Colonic mucosa (tissue), 4 donors: ENCODE measurements around the gene PRLHR. TPM values are rescaled to one million over a fixed set of nuclear protein-coding genes. Genes with fewer than 3 reads are reported as not detected.

ENCODE experiments used
- DNase-seq: peaks from one replicate; pipeline ENCODE4 v3.0.0-alpha.2; 2020
- H3K27ac ChIP-seq: fragments of 200-600 bp; one replicate; pipeline ENCODE4 v1.8.0; 2021
- H3K27me3 ChIP-seq: fragments of 200-600 bp; one replicate; pipeline ENCODE4 v1.8.0; 2021
- H3K36me3 ChIP-seq: fragments of 200-600 bp; one replicate; pipeline ENCODE4 v1.8.0; 2021
- H3K4me1 ChIP-seq: fragments of 200-600 bp; one replicate; pipeline ENCODE4 v1.8.0; 2021; ENCODE audit warnings: mild to moderate bottlenecking
- H3K4me3 ChIP-seq: fragments of 200-600 bp; one replicate; pipeline ENCODE4 v1.8.0; 2021
- H3K9ac ChIP-seq, 2 donors: one replicate each; pipeline ENCODE4 v1.7.0; 2013; ENCODE audit warnings: control low read depth in 2 of 2, low read depth in 2 of 2, low read length in 2 of 2
- H3K9me3 ChIP-seq: fragments of 200-600 bp; one replicate; pipeline ENCODE4 v1.8.0; 2021
- CTCF ChIP-seq: fragments of 200-600 bp; IDR thresholded peaks from one replicate; pipeline ENCODE4 v1.8.0; 2022; ENCODE audit warnings: antibody characterized with exemption, mild to moderate bottlenecking
- intact Hi-C: fragments of 100-400 bp; cut with DNase I; formaldehyde crosslinking; loops from one replicate; pipeline ENCODE4 v1.14.1; 2022
- total RNA-seq, 2 donors: library from RNA; stranded (reverse); fragmentation: NEBNext Ultra II Directional in 1 of 2; extraction: Animal tissue kit (Norgen Biotek cat#: 25700) in 1 of 2; gene quantifications; one replicate each; pipeline ENCODE4 v1.2.1, GENCODE V29; 2021
- donor health status: healthy.
- donor health status: DM: no; HTN: no; CAD: no.
- donor health status: DM: no; HTN: no; CAD: no.

Gene PRLHR
- total RNA-seq, 2 donors from 2014 or later: not detected

GRCh38 chr10:118582511-118582910 lies 12.9 kb downstream of the PRLHR start:
- intact Hi-C loops: no loop called here
- Histone ChIP-seq H3K36me3 (no peaks in the 10 kb centered on the region), H3K9me3 (no peaks in the 10 kb centered on the region), H3K27me3 (no peaks in the 10 kb centered on the region), H3K9ac (no peak overlapping the region), H3K27ac (no peak overlapping the region), H3K4me3 (no peak overlapping the region), H3K4me1 (no peaks in the 10 kb centered on the region)
- no peak for TF ChIP-seq CTCF
- DNase-seq: no peak

GRCh38 chr10:118581340-118581739 lies 14.1 kb downstream of the PRLHR start:
- intact Hi-C loops: no loop called here
- no peaks in the 10 kb centered on the region for H3K4me1 ChIP-seq
- no peak for TF ChIP-seq CTCF
- no peak overlapping the region for H3K27ac ChIP-seq
- H3K4me3 ChIP-seq: no peak overlapping the region
- H3K9ac ChIP-seq: no peak overlapping the region
- H3K27me3 ChIP-seq: no peaks in the 10 kb centered on the region
- H3K36me3 ChIP-seq: no peaks in the 10 kb centered on the region
- H3K9me3 ChIP-seq: no peaks in the 10 kb centered on the region
- no peak for DNase-seq

GRCh38 chr10:118580702-118581101 lies 14.7 kb downstream of the PRLHR start:
- intact Hi-C loops: no loop called here
- no peak overlapping the region for H3K27ac ChIP-seq
- H3K4me3 ChIP-seq: no peak overlapping the region
- no peaks in the 10 kb centered on the region for H3K4me1 ChIP-seq
- H3K9ac ChIP-seq: no peak overlapping the region
- H3K36me3 ChIP-seq: no peaks in the 10 kb centered on the region
- no peak for DNase-seq
- no peaks in the 10 kb centered on the region for H3K9me3 ChIP-seq
- H3K27me3 ChIP-seq: no peaks in the 10 kb centered on the region
- no peak for TF ChIP-seq CTCF

- TF ChIP-seq CTCF: no peak
- no peak overlapping the region for H3K9ac ChIP-seq
- H3K27ac ChIP-seq: no peak overlapping the region
- no peak overlapping the region for H3K4me3 ChIP-seq
- no peaks in the 10 kb centered on the region for H3K27me3 ChIP-seq
- H3K9me3 ChIP-seq: no peaks in the 10 kb centered on the region
- intact Hi-C loops: loop anchor here (5.0 kb wide), 1 partner anchor 229 kb away; no protein-coding TSS in a partner anchor
- H3K4me1 ChIP-seq: no peaks in the 10 kb centered on the region
- no peaks in the 10 kb centered on the region for H3K36me3 ChIP-seq
- no peak for DNase-seq
Observed at GRCh38 chr10:118573512-118573911, 21.9 kb downstream of the PRLHR start.

GRCh38 chr10:118572256-118573041 lies 23.0 kb downstream of the PRLHR start:
- intact Hi-C loops: loop anchor here (5.0 kb wide), 1 partner anchor 230 kb away; no protein-coding TSS in a partner anchor
- no peak for TF ChIP-seq CTCF
- Histone ChIP-seq H3K36me3 (no peaks in the 10 kb centered on the region), H3K4me3 (no peak overlapping the region), H3K27me3 (no peaks in the 10 kb centered on the region), H3K27ac (no peak overlapping the region), H3K9ac (no peak overlapping the region), H3K9me3 (no peaks in the 10 kb centered on the region), H3K4me1 (no peaks in the 10 kb centered on the region)
- DNase-seq: no peak
